CD1c-positive myeloid dendritic cell (primary cell): ENCODE data around the gene TOMM40L.

Experiments used
- DNase-seq: peaks from one replicate; pipeline ENCODE4 v3.0.0-alpha.2; 2016; ENCODE audit errors: extremely low spot score

TOMM40L gene

GRCh38 chr1:161225534-161226319 lies at the start of gene TOMM40L:
TOMM40L (plus strand) TSS chr1:161226060; CDS start chr1:161226490, 430 bp downstream.
- peak; percentile 99 for DNase-seq

GRCh38 chr1:161176468-161177111 lies 49.3 kb upstream of the TOMM40L start:
- no peak for DNase-seq

GRCh38 chr1:161177112-161177935 lies 48.5 kb upstream of the TOMM40L start, which contains the start of gene B4GALT3:
B4GALT3 (minus strand) TSS chr1:161177507; CDS start chr1:161176060, 1,447 bp downstream.
- DNase-seq: peak; percentile 92

GRCh38 chr1:161177936-161178244 lies 48.0 kb upstream of the TOMM40L start:
- DNase-seq: no peak

- no peak for DNase-seq
Observed at GRCh38 chr1:161179698-161180097, 46.2 kb upstream of the TOMM40L start.

GRCh38 chr1:161180639-161181038 lies 45.2 kb upstream of the TOMM40L start:
- DNase-seq: peak; percentile 59

GRCh38 chr1:161182214-161182613 lies 43.6 kb upstream of the TOMM40L start:
- peak; percentile 51 for DNase-seq

GRCh38 chr1:161185282-161185682 lies 40.6 kb upstream of the TOMM40L start:
- peak; percentile 96 for DNase-seq

GRCh38 chr1:161185732-161186311 lies 40.0 kb upstream of the TOMM40L start:
- peak; percentile 89 for DNase-seq

- peak; percentile 24 for DNase-seq
Observed at GRCh38 chr1:161187311-161187710, 38.5 kb upstream of the TOMM40L start.

GRCh38 chr1:161188381-161188780 lies 37.5 kb upstream of the TOMM40L start:
- no peak for DNase-seq

GRCh38 chr1:161189036-161189435 lies 36.8 kb upstream of the TOMM40L start:
- DNase-seq: no peak

- peak; percentile 27 for DNase-seq
Observed at GRCh38 chr1:161190962-161191521, 34.8 kb upstream of the TOMM40L start.

- no peak for DNase-seq
Observed at GRCh38 chr1:161191971-161192370, 33.9 kb upstream of the TOMM40L start.

GRCh38 chr1:161192476-161193465 lies 33.1 kb upstream of the TOMM40L start:
- peak; percentile 86 for DNase-seq

GRCh38 chr1:161193561-161194235 lies 32.2 kb upstream of the TOMM40L start:
- DNase-seq: no peak

- peak; percentile 85 for DNase-seq
Observed at GRCh38 chr1:161195171-161195570, 30.7 kb upstream of the TOMM40L start.

- DNase-seq: no peak
Observed at GRCh38 chr1:161196111-161196510, 29.7 kb upstream of the TOMM40L start.

- no peak for DNase-seq
Observed at GRCh38 chr1:161196521-161197451, 29.1 kb upstream of the TOMM40L start.
